Measurements from ENCODE around the gene TMEM88.

GRCh38 chr17:7848131-7848579, 6.7 kb upstream of the TMEM88 start:
- TF ChIP-seq POLR2A (IDR thresholded peaks at IDR 0.05) = no peak
- TF ChIP-seq CTCF (IDR thresholded peaks at IDR 0.05) = no peak
